HepG2 (cell line): ENCODE data around the gene MGAT2. TPM values are rescaled to one million over a fixed set of nuclear protein-coding genes. Genes with fewer than 3 reads are reported as not detected.

ENCODE experiments used
- DBP ChIP-seq: sonication (generic); formaldehyde crosslinking; IDR thresholded peaks from 2 replicates; pipeline ENCODE4 v1.4.0; 2020; ENCODE audit warnings: missing genetic modification reagents; ENCODE audit errors: not compliant biosample characterization
- DR1 ChIP-seq: sonication (generic); formaldehyde crosslinking; IDR thresholded peaks from 2 replicates; pipeline ENCODE4 v1.8.0; 2021; ENCODE audit warnings: mild to moderate bottlenecking, missing genetic modification reagents, inconsistent platforms
- HNF4A ChIP-seq: sonication (generic); formaldehyde crosslinking; IDR thresholded peaks from 2 replicates; pipeline ENCODE4 v1.4.0; 2020; ENCODE audit warnings: missing genetic modification reagents
- NFKB2 ChIP-seq: sonication (generic); formaldehyde crosslinking; IDR thresholded peaks from 2 replicates; pipeline ENCODE4 v1.4.0; 2020; ENCODE audit warnings: missing genetic modification reagents, borderline replicate concordance
- TBL1XR1 ChIP-seq: fragments of 150-350 bp; IDR thresholded peaks from 2 replicates; pipeline ENCODE4 v1.6.1; 2014; ENCODE audit warnings: borderline replicate concordance, low read length; ENCODE audit not compliant: partially characterized antibody
- THAP9 ChIP-seq: sonication (generic); formaldehyde crosslinking; IDR thresholded peaks from 2 replicates; pipeline ENCODE4; 2020; ENCODE audit warnings: missing genetic modification reagents, mild to moderate bottlenecking, borderline replicate concordance
- ZBTB7B ChIP-seq: sonication (generic); formaldehyde crosslinking; IDR thresholded peaks from 2 replicates; pipeline ENCODE4 v1.4.0; 2020; ENCODE audit warnings: missing genetic modification reagents
- ZHX1 ChIP-seq: sonication (generic); formaldehyde crosslinking; IDR thresholded peaks from 2 replicates; pipeline ENCODE4 v1.8.1; 2022; ENCODE audit warnings: low read depth, mild to moderate bottlenecking, missing genetic modification reagents
- ZNF264 ChIP-seq: sonication (generic); formaldehyde crosslinking; IDR thresholded peaks from 2 replicates; pipeline ENCODE4 v1.4.0; 2020; ENCODE audit warnings: missing genetic modification reagents
- ZNF335 ChIP-seq: sonication (generic); formaldehyde crosslinking; IDR thresholded peaks from 2 replicates; pipeline ENCODE4 v1.4.0; 2020; ENCODE audit warnings: missing genetic modification reagents
- ZNF510 ChIP-seq: sonication (generic); formaldehyde crosslinking; IDR thresholded peaks from 2 replicates; pipeline ENCODE4 v1.4.0; 2020; ENCODE audit warnings: low read depth, mild to moderate bottlenecking, missing genetic modification reagents
- ZNF557 ChIP-seq: sonication (generic); formaldehyde crosslinking; IDR thresholded peaks from 2 replicates; pipeline ENCODE4 v1.4.0; 2020; ENCODE audit warnings: missing genetic modification reagents
- ZNF598 ChIP-seq: sonication (generic); formaldehyde crosslinking; IDR thresholded peaks from 2 replicates; pipeline ENCODE4 v1.5.1; 2020; ENCODE audit warnings: mild to moderate bottlenecking, missing genetic modification reagents, borderline replicate concordance
- ZNF670 ChIP-seq: sonication (generic); formaldehyde crosslinking; IDR thresholded peaks from 2 replicates; pipeline ENCODE4 v1.8.0; 2022; ENCODE audit warnings: mild to moderate bottlenecking, missing genetic modification reagents, borderline replicate concordance
- ZNF746 ChIP-seq: sonication (generic); formaldehyde crosslinking; IDR thresholded peaks from 2 replicates; pipeline ENCODE4 v1.8.0; 2022; ENCODE audit warnings: mild to moderate bottlenecking, missing genetic modification reagents
- polyA plus RNA-seq, 8 experiments: library from polyadenylated mRNA; depleted of rRNA in 3 of 8; stranded (reverse) in 7 of 8; unstranded in 1 of 8; fragments of >200 nt; fragmentation: Illumina TruSeq in 4 of 8; extraction: Trizol in 4 of 8; gene quantifications; 2 replicates each; pipeline versions ENCODE4 v1.2.1 to v1.2.3, GENCODE V29; 2011 to 2016; ENCODE audit warnings: low read depth in 4 of 8, missing spikeins in 1 of 8, mixed read lengths in 1 of 8; ENCODE audit not compliant: insufficient read depth in 1 of 8
- total RNA-seq, 5 experiments: library from RNA; depleted of rRNA; stranded (reverse); fragments of >200 nt; fragmentation: Illumina TruSeq; extraction: Trizol; gene quantifications; 2 replicates each; pipeline ENCODE4 v1.2.3, GENCODE V29; 2016; ENCODE audit warnings: low read depth in 1 of 5
- TF ChIP-seq, protein P1 (sequence below): sonication (generic); formaldehyde crosslinking; IDR thresholded peaks from 2 replicates; pipeline ENCODE4 v1.4.0; 2020; ENCODE audit warnings: mild to moderate bottlenecking, missing genetic modification reagents
- TF ChIP-seq, protein P2 (sequence below): sonication (generic); formaldehyde crosslinking; IDR thresholded peaks from 2 replicates; pipeline ENCODE4 v1.5.0; 2020; ENCODE audit warnings: missing genetic modification reagents

Gene MGAT2
- total and polyA plus RNA-seq, 2 of the 13 experiments (the other 11 are each of a cell fraction or from before 2014, with no cell fraction given): 12.9 to 51.9 TPM

DNA sequence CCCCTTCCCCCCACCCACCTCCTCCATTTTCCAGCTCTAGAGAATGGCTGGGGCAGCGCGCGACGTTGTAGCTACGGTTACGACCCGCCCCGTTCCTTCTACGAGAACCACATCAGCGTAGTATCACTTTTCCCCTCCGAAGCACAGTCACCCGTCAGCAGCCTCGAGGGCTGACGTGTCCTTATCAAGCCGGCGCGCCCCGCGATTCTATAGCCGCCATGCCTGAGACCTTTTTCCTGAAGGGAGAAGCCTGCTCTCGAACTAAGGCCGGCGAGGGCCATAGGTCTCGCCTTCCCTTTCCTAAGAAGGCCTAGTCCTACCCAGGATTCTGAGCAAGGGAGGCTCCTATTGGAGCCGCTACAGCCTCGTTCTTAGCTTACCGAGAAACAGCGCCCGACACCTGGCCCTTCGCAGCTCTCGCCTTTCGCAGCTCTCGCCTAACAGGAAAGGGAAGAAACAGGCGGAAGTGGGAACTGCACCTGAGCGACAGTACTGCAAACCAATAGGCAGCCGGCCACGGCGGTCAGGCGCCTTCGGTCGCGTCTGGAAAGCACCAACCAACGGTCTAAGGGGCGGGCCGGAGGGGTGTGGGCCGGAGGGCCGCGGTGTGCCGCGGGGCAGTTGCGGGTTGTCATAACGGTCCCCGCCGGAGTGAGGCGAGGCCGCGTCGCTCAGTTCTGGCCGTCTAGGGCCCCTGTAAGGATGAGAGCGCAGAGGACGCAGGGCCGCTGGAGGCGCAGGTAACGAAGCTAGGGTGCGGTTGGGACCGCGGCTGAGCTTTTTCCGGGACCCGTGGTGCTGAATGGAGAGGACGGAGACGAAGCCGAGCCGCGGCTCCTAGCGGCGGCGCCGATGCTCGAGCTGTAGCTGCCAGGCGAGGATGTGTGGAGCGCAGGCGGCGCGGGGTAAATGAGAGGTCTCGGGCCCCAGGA lies at the start of gene MGAT2, which contains the start of gene RPL36AL (continued):
- TF ChIP-seq, protein P1, sequence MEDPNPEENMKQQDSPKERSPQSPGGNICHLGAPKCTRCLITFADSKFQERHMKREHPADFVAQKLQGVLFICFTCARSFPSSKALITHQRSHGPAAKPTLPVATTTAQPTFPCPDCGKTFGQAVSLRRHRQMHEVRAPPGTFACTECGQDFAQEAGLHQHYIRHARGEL (CRISPR knock-in tag): no peak
- TF ChIP-seq, protein P2, sequence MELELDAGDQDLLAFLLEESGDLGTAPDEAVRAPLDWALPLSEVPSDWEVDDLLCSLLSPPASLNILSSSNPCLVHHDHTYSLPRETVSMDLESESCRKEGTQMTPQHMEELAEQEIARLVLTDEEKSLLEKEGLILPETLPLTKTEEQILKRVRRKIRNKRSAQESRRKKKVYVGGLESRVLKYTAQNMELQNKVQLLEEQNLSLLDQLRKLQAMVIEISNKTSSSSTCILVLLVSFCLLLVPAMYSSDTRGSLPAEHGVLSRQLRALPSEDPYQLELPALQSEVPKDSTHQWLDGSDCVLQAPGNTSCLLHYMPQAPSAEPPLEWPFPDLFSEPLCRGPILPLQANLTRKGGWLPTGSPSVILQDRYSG (CRISPR knock-in tag): no peak
- TF ChIP-seq NFKB2 (CRISPR knock-in tag): peak; percentile 74; the same call in 1 of the 2 replicates
- TF ChIP-seq ZNF557 (CRISPR knock-in tag): 0 out of 2 replicates have a peak, but pooled peaks have one; percentile 70
- no peak for TF ChIP-seq DBP (CRISPR knock-in tag)
- TF ChIP-seq ZBTB7B (CRISPR knock-in tag): peak; percentile 41; the same call in 1 of the 2 replicates
- TF ChIP-seq TBL1XR1: peak; percentile 63
- 0 out of 2 replicates have a peak, but pooled peaks have one; percentile 26 for TF ChIP-seq ZNF598 (CRISPR knock-in tag)
- TF ChIP-seq ZNF670 (CRISPR knock-in tag): 0 out of 2 replicates have a peak, but pooled peaks have one; percentile 52
- 0 out of 2 replicates have a peak, but pooled peaks have one; percentile 24 for TF ChIP-seq HNF4A (CRISPR knock-in tag)
- TF ChIP-seq THAP9 (CRISPR knock-in tag): peak; percentile 79; the same call in 1 of the 2 replicates
- TF ChIP-seq ZNF264 (CRISPR knock-in tag): peak; percentile 19; the same call in 1 of the 2 replicates
- TF ChIP-seq ZNF510: peak; percentile 69; the same call in 1 of the 2 replicates
- TF ChIP-seq ZNF746 (CRISPR knock-in tag): peak; percentile 50; the same call in 1 of the 2 replicates
- TF ChIP-seq DR1 (CRISPR knock-in tag): peak; percentile 78; the same call in 1 of the 2 replicates
- TF ChIP-seq ZHX1 (CRISPR knock-in tag): peak; percentile 27; the same call in 1 of the 2 replicates
- TF ChIP-seq ZNF335 (CRISPR knock-in tag): peak; percentile 86
